OCI-LY7 (cell line): ENCODE measurements around the gene F13A1. TPM values are rescaled to one million over a fixed set of nuclear protein-coding genes. Genes with fewer than 3 reads are reported as not detected.

Source experiments
- BruUV-seq: library from RNA; stranded (reverse); fragments of 400-500 nt; replicated peaks from 2 replicates; lab custom pipeline; 2021; lab: Mats Ljungman, UMichigan
- CTCF ChIA-PET: fragments of 300-600 bp; sonication (Branson Sonifier 250); formaldehyde crosslinking; loops from one replicate; lab custom pipeline; 2022; ENCODE audit warnings: antibody characterized with exemption; ENCODE audit not compliant: unreplicated experiment; lab: Charles Lee
- POLR2A ChIA-PET: fragments of 300-600 bp; sonication (Branson Sonifier 250); formaldehyde crosslinking; loops from one replicate; lab custom pipeline; 2022; ENCODE audit warnings: antibody characterized with exemption; lab: Charles Lee
- DNase-seq: peaks from one replicate; pipeline ENCODE4 v3.0.0-alpha.2; 2015; ENCODE audit warnings: low spot score
- H2AFZ ChIP-seq: fragments of 200-600 bp; sonication (generic), shearing (Covaris generic); 2 replicates; pipeline ENCODE4 v1.6.1; 2014; ENCODE audit warnings: mild to moderate bottlenecking, antibody characterized with exemption, low read length, moderate library complexity
- H3K27ac ChIP-seq: fragments of 200-600 bp; sonication (generic); 2 replicates; pipeline ENCODE4 v1.5.1; 2014; ENCODE audit warnings: mixed run types, low read depth, mild to moderate bottlenecking, moderate library complexity, low read length, inconsistent platforms; ENCODE audit not compliant: poor library complexity, severe bottlenecking
- H3K36me3 ChIP-seq: fragments of 200-600 bp; sonication (generic); 2 replicates; pipeline ENCODE4 v1.6.1; 2014; ENCODE audit warnings: mild to moderate bottlenecking, antibody characterized with exemption, low read length, moderate library complexity, mixed read lengths; ENCODE audit not compliant: insufficient read depth
- H3K4me1 ChIP-seq: fragments of 200-600 bp; sonication (generic); 2 replicates; pipeline ENCODE4 v1.5.1; 2014; ENCODE audit warnings: mild to moderate bottlenecking, low read length; ENCODE audit not compliant: insufficient read depth, poor library complexity, severe bottlenecking
- H3K4me2 ChIP-seq: fragments of 200-600 bp; sonication (generic); 2 replicates; pipeline ENCODE4 v1.6.1; 2014; ENCODE audit warnings: mild to moderate bottlenecking, low read length
- H3K4me3 ChIP-seq: fragments of 200-600 bp; sonication (generic); 2 replicates; pipeline ENCODE4 v1.5.1; 2014; ENCODE audit warnings: mild to moderate bottlenecking, low read depth, low read length; ENCODE audit not compliant: poor library complexity, severe bottlenecking
- H3K79me2 ChIP-seq: fragments of 200-600 bp; sonication (generic); 2 replicates; pipeline ENCODE4 v1.6.1; 2016; ENCODE audit warnings: low read depth, mild to moderate bottlenecking, low read length, moderate library complexity, mixed read lengths; ENCODE audit not compliant: insufficient read depth
- H3K9me2 ChIP-seq: fragments of 200-600 bp; sonication (generic); 2 replicates; pipeline ENCODE4 v1.6.1; 2016; ENCODE audit warnings: mild to moderate bottlenecking, low read length, mixed read lengths; ENCODE audit not compliant: insufficient read depth
- H3K9me3 ChIP-seq: fragments of 200-600 bp; sonication (generic); 2 replicates; pipeline ENCODE4 v1.6.1; 2014; ENCODE audit warnings: mild to moderate bottlenecking, mixed run types, low read length, mixed read lengths
- H4K20me1 ChIP-seq: fragments of 200-600 bp; sonication (generic); 2 replicates; pipeline ENCODE4 v1.6.1; 2014; ENCODE audit warnings: mild to moderate bottlenecking, antibody characterized with exemption, low read length, moderate library complexity, mixed read lengths; ENCODE audit not compliant: insufficient read depth
- EZH2phosphoT487 ChIP-seq: fragments of 200-600 bp; sonication (generic); IDR thresholded peaks from 2 replicates; pipeline ENCODE4 v1.6.1; 2018; ENCODE audit warnings: low read depth, borderline replicate concordance, mild to moderate bottlenecking, mixed run types, antibody characterized with exemption, low read length, moderate library complexity, mixed read lengths
- intact Hi-C: fragments of 100-400 bp; cut with micrococcal nuclease; formaldehyde crosslinking; loops from one replicate; pipeline ENCODE4 v1.10.0; 2022; ENCODE audit not compliant: unreplicated experiment
- total RNA-seq, 2 experiments: library from RNA; depleted of rRNA in 1 of 2; stranded (reverse); fragments of >200 nt in 1 of 2; shearing (Covaris generic) in 1 of 2; gene quantifications; 2 replicates each; pipeline ENCODE4 v1.2.3, GENCODE V29; 2014 to 2022
- TF ChIP-seq, protein P1 (sequence below): fragments of 200-600 bp; sonication (generic); conservative IDR thresholded peaks from 2 replicates; pipeline ENCODE4 v1.5.1; 2014; ENCODE audit warnings: mild to moderate bottlenecking, antibody characterized with exemption, low read length, moderate library complexity, mixed read lengths

F13A1 gene
- total RNA-seq, 2 experiments from 2014 or later, result 0.13 to 0.63 TPM

DNA sequence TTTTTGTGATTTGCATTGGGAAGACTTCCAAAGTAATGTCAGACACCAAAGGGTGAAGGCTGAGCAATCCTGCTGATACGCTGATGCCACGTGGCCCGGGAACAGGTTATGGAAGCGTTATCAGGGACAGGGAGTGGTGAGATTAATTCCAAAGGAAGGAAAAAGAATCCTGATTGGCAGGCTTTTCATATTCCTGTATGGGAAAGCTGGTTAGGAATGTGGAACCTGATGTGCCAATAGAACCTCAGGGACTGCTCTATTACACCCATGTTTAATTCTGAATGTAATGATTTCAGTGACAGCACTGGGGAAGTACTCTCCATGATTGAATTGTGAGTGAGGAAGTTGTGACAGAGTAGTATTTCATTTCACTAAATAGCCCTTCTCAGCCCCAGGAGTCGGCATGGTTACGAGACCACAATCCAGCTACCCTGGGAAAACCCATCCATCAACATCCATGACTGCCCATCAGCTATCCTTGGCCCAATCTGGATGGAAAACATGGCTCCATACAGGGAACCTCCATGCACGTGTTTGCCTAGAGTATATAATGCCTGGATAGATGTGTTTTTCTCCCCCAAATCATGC is 49.4 kb downstream of the F13A1 start:
- Histone ChIP-seq H3K4me2 (no peak overlapping the region), H3K79me2 (no peaks in the 10 kb centered on the region), H3K4me3 (no peak overlapping the region), H3K36me3 (no peaks in the 10 kb centered on the region), H3K4me1 (no peaks in the 10 kb centered on the region), H3K9me2 (no peaks in the 10 kb centered on the region), H4K20me1 (no peaks in the 10 kb centered on the region), H3K9me3 (peaks cover 5% of the 10 kb centered on the region; the same call in 1 of the 2 replicates), H3K27ac (no peak overlapping the region), H2AFZ (no peak overlapping the region)
- intact Hi-C loops, result no loop called here
- ChIA-PET CTCF (no interaction called here), POLR2A (no interaction called here)
- DNase-seq, result no peak
- no TSS peak for BruUV-seq
- no peak for TF ChIP-seq EZH2phosphoT487
- TF ChIP-seq, protein P1, sequence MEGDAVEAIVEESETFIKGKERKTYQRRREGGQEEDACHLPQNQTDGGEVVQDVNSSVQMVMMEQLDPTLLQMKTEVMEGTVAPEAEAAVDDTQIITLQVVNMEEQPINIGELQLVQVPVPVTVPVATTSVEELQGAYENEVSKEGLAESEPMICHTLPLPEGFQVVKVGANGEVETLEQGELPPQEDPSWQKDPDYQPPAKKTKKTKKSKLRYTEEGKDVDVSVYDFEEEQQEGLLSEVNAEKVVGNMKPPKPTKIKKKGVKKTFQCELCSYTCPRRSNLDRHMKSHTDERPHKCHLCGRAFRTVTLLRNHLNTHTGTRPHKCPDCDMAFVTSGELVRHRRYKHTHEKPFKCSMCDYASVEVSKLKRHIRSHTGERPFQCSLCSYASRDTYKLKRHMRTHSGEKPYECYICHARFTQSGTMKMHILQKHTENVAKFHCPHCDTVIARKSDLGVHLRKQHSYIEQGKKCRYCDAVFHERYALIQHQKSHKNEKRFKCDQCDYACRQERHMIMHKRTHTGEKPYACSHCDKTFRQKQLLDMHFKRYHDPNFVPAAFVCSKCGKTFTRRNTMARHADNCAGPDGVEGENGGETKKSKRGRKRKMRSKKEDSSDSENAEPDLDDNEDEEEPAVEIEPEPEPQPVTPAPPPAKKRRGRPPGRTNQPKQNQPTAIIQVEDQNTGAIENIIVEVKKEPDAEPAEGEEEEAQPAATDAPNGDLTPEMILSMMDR, result no peak

- Histone ChIP-seq H3K9me3 (no peaks in the 10 kb centered on the region), H3K79me2 (no peaks in the 10 kb centered on the region), H3K4me2 (no peak overlapping the region), H2AFZ (no peak overlapping the region), H3K27ac (no peak overlapping the region), H4K20me1 (no peaks in the 10 kb centered on the region), H3K9me2 (no peaks in the 10 kb centered on the region), H3K4me1 (no peaks in the 10 kb centered on the region), H3K4me3 (no peak overlapping the region), H3K36me3 (no peaks in the 10 kb centered on the region)
- TF ChIP-seq, protein P1, result no peak
- no peak for TF ChIP-seq EZH2phosphoT487
- CTCF ChIA-PET, result no interaction called here
- BruUV-seq, result no TSS peak
- POLR2A ChIA-PET, result no interaction called here
- DNase-seq, result no peak
- intact Hi-C loops, result no loop called here
These were observed 60.2 kb downstream of the F13A1 start for GRCh38 chr6:6260196-6260722.

- intact Hi-C loops, result no loop called here
- POLR2A ChIA-PET, result interaction anchor here (0.9 to 1.2 kb wide), 2 partner anchors 11 to 154 kb away, joined by 3 to 4 read pairs; no protein-coding TSS in a partner anchor
- TF ChIP-seq EZH2phosphoT487, result no peak
- TF ChIP-seq, protein P1, result no peak
- no peaks in the 10 kb centered on the region for H3K9me2 ChIP-seq
- no peak overlapping the region for H3K4me3 ChIP-seq
- DNase-seq, result no peak
- CTCF ChIA-PET, result no interaction called here
- no peak overlapping the region for H3K27ac ChIP-seq
- no peaks in the 10 kb centered on the region for H3K4me1 ChIP-seq
- no peaks in the 10 kb centered on the region for H3K36me3 ChIP-seq
- no TSS peak for BruUV-seq
- H4K20me1 ChIP-seq, result no peaks in the 10 kb centered on the region
- H2AFZ ChIP-seq, result no peak overlapping the region
- no peaks in the 10 kb centered on the region for H3K79me2 ChIP-seq
- H3K9me3 ChIP-seq, result no peaks in the 10 kb centered on the region
- H3K4me2 ChIP-seq, result no peak overlapping the region
These were observed 63.6 kb downstream of the F13A1 start for GRCh38 chr6:6256886-6257285.
